SK-N-MC (cell line): ENCODE results near the gene VPS11.

ENCODE experiments used
- EZH2 ChIP-seq: fragments of 200-600 bp; sonication (generic); IDR thresholded peaks from one replicate; pipeline ENCODE4 v1.6.1; 2017; ENCODE audit warnings: antibody characterized with exemption
- POLR2AphosphoS5 ChIP-seq: IDR thresholded peaks from 2 replicates; pipeline ENCODE4 v1.6.1; 2012; ENCODE audit warnings: mild to moderate bottlenecking, low read depth, low read length, borderline replicate concordance

GRCh38 chr11:119106564-119107537, 39.2 kb downstream of the VPS11 start, which contains the start of gene C2CD2L:
- TF ChIP-seq POLR2AphosphoS5 (peak; percentile 75), EZH2 (no peak)
